ENCODE data around the gene ABCF1. TPM values are rescaled to one million over a fixed set of nuclear protein-coding genes. Genes with fewer than 3 reads are reported as not detected.

The ABCF1 gene
- total and polyA plus RNA-seq, 4 donors, result 20.4 to 33.9 (median 26.1) TPM

GRCh38 chr6:30617565-30618269 is 46.5 kb downstream of the ABCF1 start, which contains the start of gene MRPS18B:
Gene MRPS18B, plus strand, starts transcription at chr6:30617840. Its CDS starts 26 bp downstream, at chr6:30617866.
- H3K9ac ChIP-seq (ENCODE audit: low read depth in 1 of 2, low read length in 2 of 2), result peak within 1 kb of the TSS; percentile 99 to 100
- peak within 1 kb of the TSS; percentile 90 to 97 (median 96) for H3K4me3 ChIP-seq (ENCODE audit: low read depth in 1 of 3, low read length in 3 of 3)
- no peaks in the 10 kb centered on the region for H3K9me3 ChIP-seq (ENCODE audit: control insufficient read depth in 4 of 4, low read length in 3 of 4)
- peaks cover 2 to 21% (median 14%) of the 10 kb centered on the region in 4 donors for H3K4me1 ChIP-seq (ENCODE audit: control insufficient read depth in 4 of 4, insufficient read depth in 4 of 4, low read length in 3 of 4)
- peak within 1 kb of the TSS; percentile 87 to 95 for H3K27ac ChIP-seq (ENCODE audit: low read depth in 1 of 2, low read length in 2 of 2)
- peak; percentile 93 for DNase-seq (ENCODE audit: low spot score)
- H3K36me3 ChIP-seq (ENCODE audit: control insufficient read depth in 4 of 4, insufficient read depth in 3 of 4, low read depth in 1 of 4, low read length in 3 of 4), result peaks cover 6 to 22% (median 18%) of the 10 kb centered on the region in 4 donors
- no peaks in the 10 kb centered on the region for H3K27me3 ChIP-seq (ENCODE audit: control insufficient read depth in 4 of 4, insufficient read depth in 4 of 4, low read length in 3 of 4)
- WGBS, result under 1% methylated on average over 34 of the region's 34 CpGs
- TF ChIP-seq RAD21 (IDR thresholded peaks at IDR 0.05) (peak in 1 of 2 donors; percentile 9), YY1 (IDR thresholded peaks at IDR 0.05) (peak; percentile 98), RXRA (IDR thresholded peaks at IDR 0.05) (peak; percentile 55 to 62), NR2F2 (IDR thresholded peaks at IDR 0.05) (no peak), TAF1 (conservative IDR thresholded peaks at IDR 0.05) (no peak), HNF4G (IDR thresholded peaks at IDR 0.05) (no peak), JUND (IDR thresholded peaks at IDR 0.05) (peak in 1 of 2 donors; percentile 41), MAX (IDR thresholded peaks at IDR 0.05) (peak; percentile 96), EGR1 (IDR thresholded peaks at IDR 0.05; ENCODE audit: low read depth in 2 of 2) (peak; percentile 66 to 90), GABPA (IDR thresholded peaks at IDR 0.05 in 1 of 2, conservative IDR thresholded peaks at IDR 0.05 in 1 of 2) (peak; percentile 77 to 94), FOXA2 (IDR thresholded peaks at IDR 0.05) (no peak), FOXA1 (IDR thresholded peaks at IDR 0.05) (no peak), SP1 (IDR thresholded peaks at IDR 0.05) (peak; percentile 68), HNF4A (conservative IDR thresholded peaks at IDR 0.05) (peak; percentile 7 to 37)
- TF ChIP-seq, protein P1, sequence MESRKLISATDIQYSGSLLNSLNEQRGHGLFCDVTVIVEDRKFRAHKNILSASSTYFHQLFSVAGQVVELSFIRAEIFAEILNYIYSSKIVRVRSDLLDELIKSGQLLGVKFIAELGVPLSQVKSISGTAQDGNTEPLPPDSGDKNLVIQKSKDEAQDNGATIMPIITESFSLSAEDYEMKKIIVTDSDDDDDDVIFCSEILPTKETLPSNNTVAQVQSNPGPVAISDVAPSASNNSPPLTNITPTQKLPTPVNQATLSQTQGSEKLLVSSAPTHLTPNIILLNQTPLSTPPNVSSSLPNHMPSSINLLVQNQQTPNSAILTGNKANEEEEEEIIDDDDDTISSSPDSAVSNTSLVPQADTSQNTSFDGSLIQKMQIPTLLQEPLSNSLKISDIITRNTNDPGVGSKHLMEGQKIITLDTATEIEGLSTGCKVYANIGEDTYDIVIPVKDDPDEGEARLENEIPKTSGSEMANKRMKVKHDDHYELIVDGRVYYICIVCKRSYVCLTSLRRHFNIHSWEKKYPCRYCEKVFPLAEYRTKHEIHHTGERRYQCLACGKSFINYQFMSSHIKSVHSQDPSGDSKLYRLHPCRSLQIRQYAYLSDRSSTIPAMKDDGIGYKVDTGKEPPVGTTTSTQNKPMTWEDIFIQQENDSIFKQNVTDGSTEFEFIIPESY (IDR thresholded peaks at IDR 0.05), result no peak
- TF ChIP-seq, protein P2, sequence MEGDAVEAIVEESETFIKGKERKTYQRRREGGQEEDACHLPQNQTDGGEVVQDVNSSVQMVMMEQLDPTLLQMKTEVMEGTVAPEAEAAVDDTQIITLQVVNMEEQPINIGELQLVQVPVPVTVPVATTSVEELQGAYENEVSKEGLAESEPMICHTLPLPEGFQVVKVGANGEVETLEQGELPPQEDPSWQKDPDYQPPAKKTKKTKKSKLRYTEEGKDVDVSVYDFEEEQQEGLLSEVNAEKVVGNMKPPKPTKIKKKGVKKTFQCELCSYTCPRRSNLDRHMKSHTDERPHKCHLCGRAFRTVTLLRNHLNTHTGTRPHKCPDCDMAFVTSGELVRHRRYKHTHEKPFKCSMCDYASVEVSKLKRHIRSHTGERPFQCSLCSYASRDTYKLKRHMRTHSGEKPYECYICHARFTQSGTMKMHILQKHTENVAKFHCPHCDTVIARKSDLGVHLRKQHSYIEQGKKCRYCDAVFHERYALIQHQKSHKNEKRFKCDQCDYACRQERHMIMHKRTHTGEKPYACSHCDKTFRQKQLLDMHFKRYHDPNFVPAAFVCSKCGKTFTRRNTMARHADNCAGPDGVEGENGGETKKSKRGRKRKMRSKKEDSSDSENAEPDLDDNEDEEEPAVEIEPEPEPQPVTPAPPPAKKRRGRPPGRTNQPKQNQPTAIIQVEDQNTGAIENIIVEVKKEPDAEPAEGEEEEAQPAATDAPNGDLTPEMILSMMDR (IDR thresholded peaks at IDR 0.05; ENCODE audit: low read depth, low read length, missing input control), result no peak
- TF ChIP-seq, protein P3, sequence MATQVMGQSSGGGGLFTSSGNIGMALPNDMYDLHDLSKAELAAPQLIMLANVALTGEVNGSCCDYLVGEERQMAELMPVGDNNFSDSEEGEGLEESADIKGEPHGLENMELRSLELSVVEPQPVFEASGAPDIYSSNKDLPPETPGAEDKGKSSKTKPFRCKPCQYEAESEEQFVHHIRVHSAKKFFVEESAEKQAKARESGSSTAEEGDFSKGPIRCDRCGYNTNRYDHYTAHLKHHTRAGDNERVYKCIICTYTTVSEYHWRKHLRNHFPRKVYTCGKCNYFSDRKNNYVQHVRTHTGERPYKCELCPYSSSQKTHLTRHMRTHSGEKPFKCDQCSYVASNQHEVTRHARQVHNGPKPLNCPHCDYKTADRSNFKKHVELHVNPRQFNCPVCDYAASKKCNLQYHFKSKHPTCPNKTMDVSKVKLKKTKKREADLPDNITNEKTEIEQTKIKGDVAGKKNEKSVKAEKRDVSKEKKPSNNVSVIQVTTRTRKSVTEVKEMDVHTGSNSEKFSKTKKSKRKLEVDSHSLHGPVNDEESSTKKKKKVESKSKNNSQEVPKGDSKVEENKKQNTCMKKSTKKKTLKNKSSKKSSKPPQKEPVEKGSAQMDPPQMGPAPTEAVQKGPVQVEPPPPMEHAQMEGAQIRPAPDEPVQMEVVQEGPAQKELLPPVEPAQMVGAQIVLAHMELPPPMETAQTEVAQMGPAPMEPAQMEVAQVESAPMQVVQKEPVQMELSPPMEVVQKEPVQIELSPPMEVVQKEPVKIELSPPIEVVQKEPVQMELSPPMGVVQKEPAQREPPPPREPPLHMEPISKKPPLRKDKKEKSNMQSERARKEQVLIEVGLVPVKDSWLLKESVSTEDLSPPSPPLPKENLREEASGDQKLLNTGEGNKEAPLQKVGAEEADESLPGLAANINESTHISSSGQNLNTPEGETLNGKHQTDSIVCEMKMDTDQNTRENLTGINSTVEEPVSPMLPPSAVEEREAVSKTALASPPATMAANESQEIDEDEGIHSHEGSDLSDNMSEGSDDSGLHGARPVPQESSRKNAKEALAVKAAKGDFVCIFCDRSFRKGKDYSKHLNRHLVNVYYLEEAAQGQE (IDR thresholded peaks at IDR 0.05), result peak; percentile 50
- TF ChIP-seq, protein P4, sequence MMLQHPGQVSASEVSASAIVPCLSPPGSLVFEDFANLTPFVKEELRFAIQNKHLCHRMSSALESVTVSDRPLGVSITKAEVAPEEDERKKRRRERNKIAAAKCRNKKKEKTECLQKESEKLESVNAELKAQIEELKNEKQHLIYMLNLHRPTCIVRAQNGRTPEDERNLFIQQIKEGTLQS (IDR thresholded peaks at IDR 0.05), result peak; percentile 11

Measured in liver (tissue), 9 donors.